Effector memory CD4-positive, alpha-beta T cell (primary cell): ENCODE data around the gene OPCML.

Experiments used
- DNase-seq, 3 donors: peaks; one replicate each; pipeline ENCODE4 v3.0.0-alpha.2; 2020
- H3K27ac ChIP-seq: 2 replicates; pipeline ENCODE4 v1.7.0; 2013; ENCODE audit warnings: mild to moderate bottlenecking, low read length, moderate library complexity; ENCODE audit not compliant: insufficient read depth, poor library complexity, severe bottlenecking
- H3K27me3 ChIP-seq: replicated peaks from 2 replicates; pipeline ENCODE4 v1.7.0; 2013; ENCODE audit warnings: mild to moderate bottlenecking, low read length; ENCODE audit not compliant: insufficient read depth, control insufficient read depth, poor library complexity, severe bottlenecking
- H3K36me3 ChIP-seq: 2 replicates; pipeline ENCODE4 v1.7.0; 2013; ENCODE audit warnings: mild to moderate bottlenecking, low read length, moderate library complexity; ENCODE audit not compliant: control insufficient read depth, insufficient read depth
- H3K4me1 ChIP-seq: 2 replicates; pipeline ENCODE4 v1.7.0; 2013; ENCODE audit warnings: low read length, mild to moderate bottlenecking; ENCODE audit not compliant: control insufficient read depth, insufficient read depth, poor library complexity, severe bottlenecking
- H3K4me3 ChIP-seq: 2 replicates; pipeline ENCODE4 v1.7.0; 2013; ENCODE audit warnings: low read length, low read depth, mild to moderate bottlenecking; ENCODE audit not compliant: insufficient read depth, poor library complexity, severe bottlenecking
- H3K9me3 ChIP-seq: 2 replicates; pipeline ENCODE4 v1.7.0; 2013; ENCODE audit warnings: mild to moderate bottlenecking, low read length, moderate library complexity; ENCODE audit not compliant: control insufficient read depth

The OPCML gene

DNA sequence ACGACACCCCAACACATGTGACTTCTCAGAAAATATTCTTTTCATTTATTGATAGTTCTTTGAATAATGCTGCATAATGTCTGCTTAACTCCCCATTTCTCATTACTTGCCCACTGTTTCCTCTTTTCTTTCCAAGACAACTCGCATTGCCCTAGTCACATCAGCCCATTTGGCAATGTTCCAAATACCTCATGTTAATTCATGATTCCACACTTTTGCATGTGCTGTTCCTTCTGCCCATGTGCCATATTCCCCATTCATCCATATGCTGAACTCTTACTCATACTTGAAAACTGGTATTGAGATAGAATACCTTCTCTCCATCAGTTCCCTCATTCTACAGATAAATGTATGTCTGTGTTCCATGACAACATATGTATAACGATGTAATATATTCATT, 993.7 kb downstream of the OPCML start:
- no peak for DNase-seq
- no peak overlapping the region for H3K4me3 ChIP-seq
- no peaks in the 10 kb centered on the region for H3K9me3 ChIP-seq
- H3K27me3 ChIP-seq: no peaks in the 10 kb centered on the region
- no peaks in the 10 kb centered on the region for H3K4me1 ChIP-seq
- H3K27ac ChIP-seq: no peak overlapping the region
- H3K36me3 ChIP-seq: no peaks in the 10 kb centered on the region

- no peak for DNase-seq
- Histone ChIP-seq H3K27me3 (no peaks in the 10 kb centered on the region), H3K36me3 (no peaks in the 10 kb centered on the region), H3K9me3 (no peaks in the 10 kb centered on the region), H3K4me3 (no peak overlapping the region), H3K4me1 (no peaks in the 10 kb centered on the region), H3K27ac (no peak overlapping the region)
Measured at GRCh38 chr11:132535830-132536229, 996.5 kb downstream of the OPCML start.

GRCh38 chr11:132531921-132532320, 1000.4 kb downstream of the OPCML start:
- no peak overlapping the region for H3K4me3 ChIP-seq
- H3K27me3 ChIP-seq: no peaks in the 10 kb centered on the region
- H3K36me3 ChIP-seq: no peaks in the 10 kb centered on the region
- H3K4me1 ChIP-seq: no peaks in the 10 kb centered on the region
- no peak for DNase-seq
- H3K9me3 ChIP-seq: no peaks in the 10 kb centered on the region
- H3K27ac ChIP-seq: no peak overlapping the region

GRCh38 chr11:132528181-132528580, 1004.1 kb downstream of the OPCML start:
- H3K4me3 ChIP-seq: no peak overlapping the region
- no peak overlapping the region for H3K27ac ChIP-seq
- H3K4me1 ChIP-seq: no peaks in the 10 kb centered on the region
- DNase-seq: no peak
- no peaks in the 10 kb centered on the region for H3K36me3 ChIP-seq
- no peaks in the 10 kb centered on the region for H3K9me3 ChIP-seq
- no peaks in the 10 kb centered on the region for H3K27me3 ChIP-seq

DNA sequence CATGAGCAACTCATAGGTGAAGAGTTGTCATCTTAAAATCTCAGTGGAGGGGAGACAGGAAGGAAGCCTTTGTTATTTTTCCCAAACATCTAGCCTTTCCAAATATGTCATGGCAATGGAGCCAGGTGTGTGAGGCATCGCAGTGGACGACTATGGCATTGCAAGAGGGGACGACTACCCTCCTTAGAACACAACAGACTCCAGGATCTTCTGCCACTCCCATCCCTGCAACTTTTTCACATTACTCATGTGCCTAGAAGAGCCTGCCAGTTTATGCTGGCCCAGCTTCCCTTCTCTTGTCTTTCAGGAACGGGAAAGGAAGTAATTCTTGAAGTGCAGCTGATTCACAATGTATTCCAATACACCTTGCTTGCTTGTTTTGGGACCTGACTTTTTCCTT, 1008.4 kb downstream of the OPCML start:
- H3K9me3 ChIP-seq: no peaks in the 10 kb centered on the region
- no peaks in the 10 kb centered on the region for H3K27me3 ChIP-seq
- DNase-seq: no peak
- H3K4me1 ChIP-seq: no peaks in the 10 kb centered on the region
- H3K4me3 ChIP-seq: no peak overlapping the region
- H3K27ac ChIP-seq: no peak overlapping the region
- H3K36me3 ChIP-seq: no peaks in the 10 kb centered on the region

DNA sequence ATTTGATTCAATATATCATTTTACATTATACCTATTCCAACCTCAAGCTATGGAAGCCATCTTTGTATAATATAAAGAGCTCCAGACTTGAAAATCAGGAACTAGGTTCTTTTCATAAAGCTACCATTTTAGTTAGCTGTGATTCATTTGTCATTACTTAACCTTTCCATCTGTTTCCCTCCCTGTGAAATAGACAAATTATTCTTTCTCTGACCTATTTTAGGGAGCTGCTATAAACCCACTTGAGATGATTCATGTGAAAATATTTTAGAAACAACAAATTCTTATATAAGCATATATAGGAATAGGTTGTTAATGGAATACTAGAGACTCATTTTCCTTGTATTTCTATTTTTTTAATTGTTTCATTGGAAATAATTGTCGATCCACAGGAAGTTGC, 1012.1 kb downstream of the OPCML start:
- no peaks in the 10 kb centered on the region for H3K36me3 ChIP-seq
- H3K9me3 ChIP-seq: no peaks in the 10 kb centered on the region
- H3K27me3 ChIP-seq: no peaks in the 10 kb centered on the region
- H3K27ac ChIP-seq: no peak overlapping the region
- no peaks in the 10 kb centered on the region for H3K4me1 ChIP-seq
- H3K4me3 ChIP-seq: no peak overlapping the region
- no peak for DNase-seq

- no peak overlapping the region for H3K4me3 ChIP-seq
- no peaks in the 10 kb centered on the region for H3K36me3 ChIP-seq
- DNase-seq: no peak
Measured at GRCh38 chr11:132519241-132519815, 1013.0 kb downstream of the OPCML start.

GRCh38 chr11:132504501-132505041, 1027.7 kb downstream of the OPCML start:
- DNase-seq: no peak

More at GRCh38 chr11:132519241-132519815, 1013.0 kb downstream of the OPCML start:
- H3K27ac ChIP-seq: no peak overlapping the region
- no peaks in the 10 kb centered on the region for H3K9me3 ChIP-seq
- no peaks in the 10 kb centered on the region for H3K4me1 ChIP-seq
- H3K27me3 ChIP-seq: no peaks in the 10 kb centered on the region

GRCh38 chr11:132501356-132501755, 1030.9 kb downstream of the OPCML start:
- no peak for DNase-seq
- H3K4me3 ChIP-seq: no peak overlapping the region
- no peaks in the 10 kb centered on the region for H3K9me3 ChIP-seq
- H3K4me1 ChIP-seq: no peaks in the 10 kb centered on the region
- no peak overlapping the region for H3K27ac ChIP-seq
- no peaks in the 10 kb centered on the region for H3K27me3 ChIP-seq
- no peaks in the 10 kb centered on the region for H3K36me3 ChIP-seq

More at GRCh38 chr11:132504501-132505041, 1027.7 kb downstream of the OPCML start:
- no peaks in the 10 kb centered on the region for H3K9me3 ChIP-seq
- H3K4me3 ChIP-seq: no peak overlapping the region
- H3K27ac ChIP-seq: no peak overlapping the region
- no peaks in the 10 kb centered on the region for H3K27me3 ChIP-seq
- H3K4me1 ChIP-seq: no peaks in the 10 kb centered on the region
- no peaks in the 10 kb centered on the region for H3K36me3 ChIP-seq

DNA sequence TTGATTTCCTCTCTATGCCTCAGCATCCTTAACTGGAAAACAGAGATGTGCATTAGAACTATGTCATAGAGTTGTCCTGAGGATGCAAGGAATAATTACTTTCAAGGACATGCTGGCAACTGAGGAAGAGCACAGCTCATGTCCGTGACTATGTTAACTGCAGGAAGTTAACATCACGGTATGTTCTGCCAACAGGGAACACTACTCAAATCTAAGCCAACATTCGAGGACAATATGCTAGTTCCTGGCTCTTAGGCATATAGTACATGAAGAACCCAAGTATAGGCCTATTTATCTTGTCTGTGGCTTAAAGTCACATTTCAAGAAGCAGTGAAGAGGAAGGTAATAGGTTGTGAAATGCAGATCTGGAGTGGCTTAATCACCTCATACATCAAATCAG, 1032.6 kb downstream of the OPCML start:
- H3K36me3 ChIP-seq: no peaks in the 10 kb centered on the region
- H3K27ac ChIP-seq: no peak overlapping the region
- H3K9me3 ChIP-seq: no peaks in the 10 kb centered on the region
- DNase-seq: no peak
- no peak overlapping the region for H3K4me3 ChIP-seq
- no peaks in the 10 kb centered on the region for H3K4me1 ChIP-seq
- no peaks in the 10 kb centered on the region for H3K27me3 ChIP-seq
